A549 (cell line): Measurements from ENCODE around the gene SH3PXD2A. TPM values are rescaled to one million over a fixed set of nuclear protein-coding genes. Genes with fewer than 3 reads are reported as not detected.

Experiments used
- ATAC-seq, 2 experiments: fragments of 200-7000 bp in 1 of 2; fragments of >200 bp in 1 of 2; cut with Nextera tagmentation in 1 of 2; cut with Tn5 transposase in 1 of 2; 3 replicates each; pipeline versions ENCODE4 v1.8.0 to v1.9.1; 2018 to 2020; ENCODE audit warnings: mild to moderate bottlenecking in 1 of 2, moderate library complexity in 1 of 2
- CTCF ChIA-PET: fragments of 300-600 bp; sonication (Branson Sonifier 250); formaldehyde crosslinking; extraction: SDS; loops from one replicate; lab custom pipeline; 2021; ENCODE audit warnings: antibody characterized with exemption, inconsistent platforms; lab: Yijun Ruan, JAX
- POLR2A ChIA-PET: fragments of 350-600 bp; formaldehyde crosslinking; extraction: SDS; loops from one replicate; lab custom pipeline; 2021; ENCODE audit warnings: antibody characterized with exemption, inconsistent platforms; lab: Yijun Ruan, JAX
- DNase-seq, 2 experiments: peaks; one replicate each; pipeline versions ENCODE4 v3.0.0 to v3.0.0-alpha.2; 2011 to 2016; ENCODE audit warnings: low read depth in 1 of 2, low spot score in 1 of 2
- FAIRE-seq: peaks from 2 replicates; lab custom pipeline; 2011; peaks lifted over from hg19 to GRCh38; lab: Jason Lieb, UNC
- H3K27ac ChIP-seq, 2 experiments: fragments of >200 bp; sonication (Bioruptor Twin); formaldehyde crosslinking; 3 replicates each; pipeline ENCODE4 v1.5.1; 2016 to 2017
- H3K4me1 ChIP-seq: fragments of >200 bp; sonication (Bioruptor Twin); formaldehyde crosslinking; 3 replicates; pipeline ENCODE4 v1.6.1; 2016
- H3K4me2 ChIP-seq: fragments of >200 bp; sonication (Bioruptor Twin); formaldehyde crosslinking; 3 replicates; pipeline ENCODE4 v1.6.1; 2016
- H3K4me3 ChIP-seq: fragments of >200 bp; sonication (Bioruptor Twin); formaldehyde crosslinking; 3 replicates; pipeline ENCODE4 v1.5.1; 2016
- H3K9me3 ChIP-seq: fragments of >200 bp; sonication (Bioruptor Twin); formaldehyde crosslinking; 3 replicates; pipeline ENCODE4 v1.6.1; 2016
- ESRRA ChIP-seq: fragments of 150-350 bp; IDR thresholded peaks from 2 replicates; pipeline ENCODE4 v1.6.1; 2014; ENCODE audit warnings: mild to moderate bottlenecking, low read length, borderline replicate concordance
- FOSL2 ChIP-seq, 2 experiments: fragments of 450-650 bp in 1 of 2; fragments of >200 bp in 1 of 2; sonication (Bioruptor Twin) in 1 of 2; formaldehyde crosslinking; IDR thresholded peaks; 2 replicates each; pipeline versions ENCODE4 v1.5.0 to v1.6.1; 2016 to 2020; ENCODE audit warnings: mild to moderate bottlenecking in 1 of 2, moderate library complexity in 1 of 2
- HDAC2 ChIP-seq: fragments of 200-600 bp; sonication (generic); IDR thresholded peaks from 2 replicates; pipeline ENCODE4 v1.6.1; 2016
- HOXA7 ChIP-seq: fragments of 250-450 bp; sonication (Bioruptor Pico); IDR thresholded peaks from 2 replicates; pipeline ENCODE4 v1.5.0; 2020; ENCODE audit warnings: mild to moderate bottlenecking, moderate library complexity
- HOXB13 ChIP-seq: fragments of 250-450 bp; sonication (Bioruptor Pico); IDR thresholded peaks from 2 replicates; pipeline ENCODE4 v1.5.0; 2020; ENCODE audit warnings: low read depth, mild to moderate bottlenecking, moderate library complexity
- HOXB5 ChIP-seq: fragments of 250-450 bp; sonication (Bioruptor Pico); IDR thresholded peaks from 2 replicates; pipeline ENCODE4 v1.5.0; 2020; ENCODE audit warnings: mild to moderate bottlenecking, moderate library complexity
- JUN ChIP-seq, 2 experiments: fragments of >200 bp; sonication (Bioruptor Twin); formaldehyde crosslinking; IDR thresholded peaks; 2 replicates in 1 of 2; 3 replicates in 1 of 2; pipeline ENCODE4 v1.6.1; 2016 to 2017
- MAFK ChIP-seq: fragments of 450-650 bp; IDR thresholded peaks from 2 replicates; pipeline ENCODE4 v1.6.1; 2014; ENCODE audit not compliant: partially characterized antibody
- MYC ChIP-seq: IDR thresholded peaks from 2 replicates; pipeline ENCODE4 v1.6.1; 2012; ENCODE audit warnings: mild to moderate bottlenecking, inconsistent platforms, low read length, improper control_type of control experiment, borderline replicate concordance
- NFE2L2 ChIP-seq: fragments of 150-350 bp; conservative IDR thresholded peaks from 2 replicates; pipeline ENCODE4 v1.6.1; 2014; ENCODE audit warnings: low read length
- PHF8 ChIP-seq: fragments of 200-600 bp; sonication (generic); IDR thresholded peaks from 2 replicates; pipeline ENCODE4 v1.6.1; 2016; ENCODE audit warnings: low read depth, mild to moderate bottlenecking, antibody characterized with exemption, moderate library complexity, borderline replicate concordance
- POLR2AphosphoS2 ChIP-seq: conservative IDR thresholded peaks from 2 replicates; pipeline ENCODE4 v1.6.1; 2012; ENCODE audit warnings: low read length, improper control_type of control experiment, inconsistent platforms
- RARB ChIP-seq: fragments of 250-450 bp; sonication (Bioruptor Pico); IDR thresholded peaks from 2 replicates; pipeline ENCODE4 v1.8.0; 2021; ENCODE audit warnings: mild to moderate bottlenecking, moderate library complexity
- RFX5 ChIP-seq: fragments of 450-650 bp; IDR thresholded peaks from 2 replicates; pipeline ENCODE4 v1.7.1; 2014; ENCODE audit warnings: antibody characterized with exemption, mild to moderate bottlenecking, moderate library complexity
- SMC3 ChIP-seq: fragments of >200 bp; sonication (Bioruptor Twin); formaldehyde crosslinking; IDR thresholded peaks from 3 replicates; pipeline ENCODE4 v1.6.1; 2018; ENCODE audit warnings: inconsistent platforms
- TFCP2L1 ChIP-seq: fragments of 250-450 bp; sonication (Bioruptor Pico); IDR thresholded peaks from 2 replicates; pipeline ENCODE4 v1.5.0; 2021; ENCODE audit warnings: mild to moderate bottlenecking
- TP53 ChIP-seq: fragments of 250-450 bp; sonication (Bioruptor Pico); IDR thresholded peaks from 2 replicates; pipeline ENCODE4 v1.5.0; 2021; ENCODE audit warnings: mild to moderate bottlenecking, moderate library complexity
- ZC3H11A ChIP-seq: fragments of 450-650 bp; IDR thresholded peaks from 2 replicates; pipeline ENCODE4 v1.6.1; 2014; ENCODE audit warnings: antibody characterized with exemption, mild to moderate bottlenecking
- WGBS: methylation state at CpG from one replicate; pipeline ENCODE4 v1.1.6; 2017; ENCODE audit errors: missing lambda C conversion rate; 5-methylcytosine and 5-hydroxymethylcytosine counted together
- polyA plus RNA-seq, 4 experiments: library from polyadenylated mRNA; depleted of rRNA in 3 of 4; stranded (reverse); fragments of >200 nt; fragmentation: RNase III in 1 of 4; extraction: RNeasy Plus Mini Kit Qiagen cat#74134 plus additional on column Dnase treatment in 1 of 4; gene quantifications; 2 replicates in 3 of 4; 3 replicates in 1 of 4; pipeline ENCODE4 v1.2.3, GENCODE V29; 2011 to 2017
- TF ChIP-seq, protein P1 (sequence below): fragments of 200-600 bp; sonication (generic); IDR thresholded peaks from 2 replicates; pipeline ENCODE4 v1.6.1; 2016; ENCODE audit warnings: antibody characterized with exemption, mild to moderate bottlenecking, moderate library complexity
- TF ChIP-seq, protein P2 (sequence below): fragments of >200 bp; sonication (Bioruptor Twin); formaldehyde crosslinking; IDR thresholded peaks from 2 replicates; pipeline ENCODE4 v1.6.1; 2016

The SH3PXD2A gene
- polyA plus RNA-seq, 2 of the 4 experiments (the other 2 are of a cell fraction) = 2.4 to 3.9 TPM

DNA sequence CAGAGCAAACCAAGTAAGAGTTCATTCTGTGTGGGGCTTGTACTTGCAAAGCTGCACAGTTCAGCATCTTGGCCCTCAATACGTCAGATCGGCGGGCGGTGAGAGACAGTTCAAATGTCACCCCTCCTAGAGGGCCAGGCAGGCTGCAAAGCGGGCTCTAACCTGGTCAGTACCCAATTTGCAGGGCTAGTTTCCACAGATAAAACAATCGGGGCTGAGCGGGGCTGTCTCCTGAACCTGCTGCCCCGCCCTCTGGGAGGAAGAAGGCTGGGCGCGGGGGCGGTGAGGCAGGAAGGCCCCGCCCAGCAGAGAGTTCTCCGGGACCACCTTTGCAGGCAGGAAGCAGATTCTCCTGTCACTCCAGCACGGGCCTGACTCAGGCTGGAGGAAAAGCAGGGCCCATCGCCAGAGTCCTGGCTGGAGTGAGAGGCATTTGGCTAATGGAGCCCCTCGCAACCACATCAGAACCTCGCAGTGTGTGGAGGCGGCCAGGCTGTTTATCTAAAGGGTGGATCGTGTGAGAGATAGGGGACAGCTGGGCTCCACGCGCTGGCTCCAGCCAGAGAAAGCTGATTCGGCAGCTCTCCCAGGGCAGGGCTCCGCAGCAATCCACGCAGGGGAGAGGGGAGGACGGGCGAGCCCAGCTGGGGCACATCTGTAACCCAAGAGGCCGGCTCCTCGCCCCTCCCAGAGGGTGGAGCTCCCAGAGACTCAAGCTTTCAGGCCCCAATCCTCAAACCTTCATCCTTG, 83.1 kb downstream of the SH3PXD2A start:
- WGBS = 51% methylated on average over 18 of the region's 28 CpGs
- peak; percentile 36 to 50 for DNase-seq
- TF ChIP-seq FOSL2 (IDR thresholded peaks at IDR 0.05) (no peak), FOSL2 (CRISPR knock-in tag; IDR thresholded peaks at IDR 0.05) (no peak), MAFK (peak; percentile 9)
- ATAC-seq = peak; percentile 84 to 89
- ChIA-PET CTCF (interaction anchor here (0.5 to 2.4 kb wide), 9 partner anchors 9 to 320 kb away, joined by 3 to 8 read pairs (median 4); no protein-coding TSS in a partner anchor), POLR2A (interaction anchor here (2.0 kb wide), 1 partner anchor 14 kb away, joined by 6 read pairs; no protein-coding TSS in a partner anchor)
- Histone ChIP-seq H3K9me3 (0 out of 3 replicates have a peak, but pooled peaks cover 4% of the 10 kb centered on the region), H3K4me1 (peaks cover 12% of the 10 kb centered on the region; the same call in 2 of the 3 replicates), H3K4me2 (peak overlapping the region; percentile 66), H3K27ac (peak overlapping the region; percentile 70 to 81), H3K4me3 (peak overlapping the region; percentile 41)
- no peak for FAIRE-seq

DNA sequence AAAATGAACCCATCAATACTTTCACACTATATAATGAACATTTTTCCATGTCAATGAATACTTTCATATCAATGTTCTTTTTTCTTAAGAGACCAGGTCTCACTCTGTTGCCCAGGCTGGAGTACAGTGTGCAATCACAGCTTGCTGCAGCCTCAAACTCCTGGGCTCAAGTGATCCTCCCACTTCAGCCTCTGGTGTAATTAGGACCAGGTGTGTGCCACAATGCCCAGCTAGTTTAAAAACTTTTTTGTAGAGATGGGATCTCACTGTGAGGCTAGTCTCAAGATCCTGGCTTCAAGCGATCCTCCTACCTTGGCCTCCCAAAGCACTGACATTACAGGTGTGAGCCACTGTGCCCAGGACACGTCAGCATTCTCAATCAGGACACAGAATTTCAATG, 85.2 kb downstream of the SH3PXD2A start:
- Histone ChIP-seq H3K9me3 (0 out of 3 replicates have a peak, but pooled peaks cover 4% of the 10 kb centered on the region), H3K4me2 (no peak overlapping the region), H3K27ac (no peak overlapping the region), H3K4me3 (no peak overlapping the region), H3K4me1 (peaks cover 26% of the 10 kb centered on the region)
- DNase-seq (no peak), FAIRE-seq (no peak), ATAC-seq (no peak)
- POLR2A ChIA-PET = no interaction called here
- CTCF ChIA-PET = no interaction called here
- 93% methylated on average over 2 of the region's 2 CpGs for WGBS
- TF ChIP-seq HDAC2 = no peak
- TF ChIP-seq, protein P1, sequence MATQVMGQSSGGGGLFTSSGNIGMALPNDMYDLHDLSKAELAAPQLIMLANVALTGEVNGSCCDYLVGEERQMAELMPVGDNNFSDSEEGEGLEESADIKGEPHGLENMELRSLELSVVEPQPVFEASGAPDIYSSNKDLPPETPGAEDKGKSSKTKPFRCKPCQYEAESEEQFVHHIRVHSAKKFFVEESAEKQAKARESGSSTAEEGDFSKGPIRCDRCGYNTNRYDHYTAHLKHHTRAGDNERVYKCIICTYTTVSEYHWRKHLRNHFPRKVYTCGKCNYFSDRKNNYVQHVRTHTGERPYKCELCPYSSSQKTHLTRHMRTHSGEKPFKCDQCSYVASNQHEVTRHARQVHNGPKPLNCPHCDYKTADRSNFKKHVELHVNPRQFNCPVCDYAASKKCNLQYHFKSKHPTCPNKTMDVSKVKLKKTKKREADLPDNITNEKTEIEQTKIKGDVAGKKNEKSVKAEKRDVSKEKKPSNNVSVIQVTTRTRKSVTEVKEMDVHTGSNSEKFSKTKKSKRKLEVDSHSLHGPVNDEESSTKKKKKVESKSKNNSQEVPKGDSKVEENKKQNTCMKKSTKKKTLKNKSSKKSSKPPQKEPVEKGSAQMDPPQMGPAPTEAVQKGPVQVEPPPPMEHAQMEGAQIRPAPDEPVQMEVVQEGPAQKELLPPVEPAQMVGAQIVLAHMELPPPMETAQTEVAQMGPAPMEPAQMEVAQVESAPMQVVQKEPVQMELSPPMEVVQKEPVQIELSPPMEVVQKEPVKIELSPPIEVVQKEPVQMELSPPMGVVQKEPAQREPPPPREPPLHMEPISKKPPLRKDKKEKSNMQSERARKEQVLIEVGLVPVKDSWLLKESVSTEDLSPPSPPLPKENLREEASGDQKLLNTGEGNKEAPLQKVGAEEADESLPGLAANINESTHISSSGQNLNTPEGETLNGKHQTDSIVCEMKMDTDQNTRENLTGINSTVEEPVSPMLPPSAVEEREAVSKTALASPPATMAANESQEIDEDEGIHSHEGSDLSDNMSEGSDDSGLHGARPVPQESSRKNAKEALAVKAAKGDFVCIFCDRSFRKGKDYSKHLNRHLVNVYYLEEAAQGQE = no peak
- TF ChIP-seq HOXA7 (CRISPR knock-in tag) = no peak
- TF ChIP-seq PHF8 = no peak
- no peak for TF ChIP-seq HOXB13 (CRISPR knock-in tag)

DNA sequence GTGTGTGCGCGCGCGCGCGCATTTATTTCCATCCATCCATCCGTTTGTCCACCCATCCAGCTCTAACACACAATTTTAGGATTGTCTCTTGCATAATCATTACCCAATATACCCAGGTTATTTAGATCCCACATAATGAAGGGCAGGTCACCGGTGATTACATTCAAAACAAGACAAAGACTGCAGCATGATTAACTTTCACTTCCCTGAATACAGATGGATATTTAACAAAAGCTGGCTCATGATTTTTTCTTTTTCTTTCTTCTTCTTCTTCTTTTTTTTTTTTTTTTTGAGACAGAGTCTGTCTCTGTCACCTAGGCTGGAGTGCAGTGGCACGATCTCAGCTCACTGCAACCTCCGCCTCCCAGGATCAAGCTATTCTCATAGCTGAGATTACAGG, 86.2 kb downstream of the SH3PXD2A start:
- ChIA-PET CTCF (interaction anchor here (1.6 kb wide), 1 partner anchor 56 kb away, joined by 4 read pairs; no protein-coding TSS in a partner anchor), POLR2A (interaction anchor here (0.6 kb wide), 1 partner anchor 102 kb away, joined by 4 read pairs; no protein-coding TSS in a partner anchor)
- Histone ChIP-seq H3K4me1 (peaks cover 32% of the 10 kb centered on the region), H3K4me3 (no peak overlapping the region), H3K27ac (no peak overlapping the region), H3K4me2 (no peak overlapping the region), H3K9me3 (no peaks in the 10 kb centered on the region)
- ATAC-seq (no peak), FAIRE-seq (no peak), DNase-seq (no peak)
- TF ChIP-seq, protein P2, sequence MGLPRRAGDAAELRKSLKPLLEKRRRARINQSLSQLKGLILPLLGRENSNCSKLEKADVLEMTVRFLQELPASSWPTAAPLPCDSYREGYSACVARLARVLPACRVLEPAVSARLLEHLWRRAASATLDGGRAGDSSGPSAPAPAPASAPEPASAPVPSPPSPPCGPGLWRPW = no peak
- TF ChIP-seq, protein P1 = no peak
- TF ChIP-seq RARB (CRISPR knock-in tag) (no peak), NFE2L2 (no peak), TP53 (CRISPR knock-in tag) (no peak), HOXB13 (CRISPR knock-in tag) (no peak), RFX5 (no peak), MAFK (no peak), JUN (IDR thresholded peaks at IDR 0.05) (no peak), TFCP2L1 (CRISPR knock-in tag) (no peak), ZC3H11A (no peak), POLR2AphosphoS2 (no peak), MYC (no peak), ESRRA (no peak), SMC3 (no peak), HOXB5 (CRISPR knock-in tag) (no peak)
- 97% methylated on average over 10 of the region's 10 CpGs for WGBS
